T-helper 1 cell (primary cell): ENCODE data around the gene ZCCHC3.
"Not testable (repeated sequence)": the region's sequence is repeated elsewhere in the genome, so short reads cannot be mapped to it uniquely, and the experiment has no call there.

Experiments
- DNase-seq, 5 donors: peaks; one replicate each; pipeline ENCODE4 v3.0.0-alpha.2; 2012 to 2020

ZCCHC3 gene

GRCh38 chr20:313402-313801 is 16.0 kb downstream of the ZCCHC3 start:
- DNase-seq, result no peak

- DNase-seq, result no peak
Observed at GRCh38 chr20:313948-314347, 16.6 kb downstream of the ZCCHC3 start.

- DNase-seq, result no peak
Observed at GRCh38 chr20:316316-317068, 19.1 kb downstream of the ZCCHC3 start.

GRCh38 chr20:324177-325044 is 27.0 kb downstream of the ZCCHC3 start:
- DNase-seq, result peak; percentile 74 to 84 (median 79)

- DNase-seq, result peak; percentile 88 to 95 (median 92)
Observed at GRCh38 chr20:325045-325888, 27.9 kb downstream of the ZCCHC3 start, which contains the start of gene SOX12. Gene SOX12, plus strand, starts transcription at chr20:325552. Its CDS starts 373 bp downstream, at chr20:325925.

- peak in 4 of 5 donors; percentile 28 to 42 (median 32) for DNase-seq
Observed at GRCh38 chr20:325889-326644, 28.7 kb downstream of the ZCCHC3 start.

GRCh38 chr20:326645-327185 is 29.3 kb downstream of the ZCCHC3 start:
- DNase-seq, result peak in 1 of 5 donors; percentile 21

- DNase-seq, result peak; percentile 51 to 69 (median 62)
Observed at GRCh38 chr20:327186-328026, 30.0 kb downstream of the ZCCHC3 start.

GRCh38 chr20:328027-328974 is 30.9 kb downstream of the ZCCHC3 start:
- no peak for DNase-seq

- no peak for DNase-seq
Observed at GRCh38 chr20:328975-329695, 31.8 kb downstream of the ZCCHC3 start.

- no peak for DNase-seq
Observed at GRCh38 chr20:329851-330232, 32.5 kb downstream of the ZCCHC3 start.

- peak in 4 of 5 donors; percentile 43 to 62 (median 50) for DNase-seq
Observed at GRCh38 chr20:330233-331149, 33.1 kb downstream of the ZCCHC3 start.

GRCh38 chr20:334578-334977 is 37.2 kb downstream of the ZCCHC3 start:
- no peak for DNase-seq

GRCh38 chr20:336040-336439 is 38.7 kb downstream of the ZCCHC3 start:
- DNase-seq, result not testable (repeated sequence)

GRCh38 chr20:341682-342081 is 44.3 kb downstream of the ZCCHC3 start:
- no peak for DNase-seq

GRCh38 chr20:343107-343506 is 45.7 kb downstream of the ZCCHC3 start:
- no peak for DNase-seq

- DNase-seq, result no peak
Observed at GRCh38 chr20:346033-346639, 48.8 kb downstream of the ZCCHC3 start.
